HepG2 (cell line): Measurements from ENCODE around the gene DLX6. TPM values are rescaled to one million over a fixed set of nuclear protein-coding genes. Genes with fewer than 3 reads are reported as not detected.

Source experiments
- BCL6 ChIP-seq: IDR thresholded peaks from 2 replicates; pipeline ENCODE4 v1.6.1; 2016; ENCODE audit warnings: missing genetic modification reagents, missing compliant biosample characterization
- HNRNPL ChIP-seq: fragments of 200-400 bp; formaldehyde crosslinking; IDR thresholded peaks from 2 replicates; pipeline ENCODE4 v1.6.1; 2017; ENCODE audit warnings: mild to moderate bottlenecking, low read depth, low read length
- IRF1 ChIP-seq: sonication (generic); formaldehyde crosslinking; IDR thresholded peaks from 2 replicates; pipeline ENCODE4 v1.4.0; 2020; ENCODE audit warnings: low read depth, mild to moderate bottlenecking, missing genetic modification reagents
- NFKB2 ChIP-seq: sonication (generic); formaldehyde crosslinking; IDR thresholded peaks from 2 replicates; pipeline ENCODE4 v1.4.0; 2020; ENCODE audit warnings: missing genetic modification reagents, borderline replicate concordance
- RNF219 ChIP-seq: sonication (generic); formaldehyde crosslinking; IDR thresholded peaks from 2 replicates; pipeline ENCODE4 v1.5.0; 2020; ENCODE audit warnings: mild to moderate bottlenecking, missing genetic modification reagents
- SRY ChIP-seq: sonication (generic); formaldehyde crosslinking; IDR thresholded peaks from 2 replicates; pipeline ENCODE4 v1.8.0; 2022; ENCODE audit warnings: mild to moderate bottlenecking, missing genetic modification reagents
- ZBTB38 ChIP-seq: sonication (generic); formaldehyde crosslinking; IDR thresholded peaks from 2 replicates; pipeline ENCODE4 v1.5.1; 2020; ENCODE audit warnings: mild to moderate bottlenecking, missing genetic modification reagents
- ZBTB40 ChIP-seq, 2 experiments: fragments of 450-650 bp in 1 of 2; sonication (generic) in 1 of 2; formaldehyde crosslinking in 1 of 2; IDR thresholded peaks; 2 replicates each; pipeline versions ENCODE4 v1.6.1 to v1.8.0; 2016 to 2022; ENCODE audit warnings: antibody characterized with exemption in 1 of 2, mild to moderate bottlenecking in 1 of 2, missing genetic modification reagents in 1 of 2
- ZFY ChIP-seq: sonication (generic); formaldehyde crosslinking; IDR thresholded peaks from 2 replicates; pipeline ENCODE4 v1.4.0; 2020; ENCODE audit warnings: missing genetic modification reagents
- ZNF503 ChIP-seq: sonication (generic); formaldehyde crosslinking; IDR thresholded peaks from 2 replicates; pipeline ENCODE4 v1.4.0; 2020; ENCODE audit warnings: missing genetic modification reagents
- ZNF572 ChIP-seq: sonication (generic); formaldehyde crosslinking; IDR thresholded peaks from 2 replicates; pipeline ENCODE4 v1.5.1; 2020; ENCODE audit warnings: mild to moderate bottlenecking, missing genetic modification reagents
- ZNF644 ChIP-seq: IDR thresholded peaks from 2 replicates; pipeline ENCODE4 v1.6.1; 2016; ENCODE audit warnings: low read depth
- ZNF777 ChIP-seq: sonication (generic); formaldehyde crosslinking; IDR thresholded peaks from 2 replicates; pipeline ENCODE4 v1.4.0; 2020; ENCODE audit warnings: missing genetic modification reagents
- ZNF83 ChIP-seq: sonication (generic); formaldehyde crosslinking; IDR thresholded peaks from 2 replicates; pipeline ENCODE4 v1.4.0; 2020; ENCODE audit warnings: missing genetic modification reagents, mild to moderate bottlenecking, borderline replicate concordance
- polyA plus RNA-seq, 8 experiments: library from polyadenylated mRNA; depleted of rRNA in 3 of 8; stranded (reverse) in 7 of 8; unstranded in 1 of 8; fragments of >200 nt; fragmentation: Illumina TruSeq in 4 of 8; extraction: Trizol in 4 of 8; gene quantifications; 2 replicates each; pipeline versions ENCODE4 v1.2.1 to v1.2.3, GENCODE V29; 2011 to 2016; ENCODE audit warnings: low read depth in 4 of 8, missing spikeins in 1 of 8, mixed read lengths in 1 of 8; ENCODE audit not compliant: insufficient read depth in 1 of 8
- total RNA-seq, 5 experiments: library from RNA; depleted of rRNA; stranded (reverse); fragments of >200 nt; fragmentation: Illumina TruSeq; extraction: Trizol; gene quantifications; 2 replicates each; pipeline ENCODE4 v1.2.3, GENCODE V29; 2016; ENCODE audit warnings: low read depth in 1 of 5

Gene DLX6
- total and polyA plus RNA-seq, 2 of the 13 experiments (the other 11 are each of a cell fraction or from before 2014, with no cell fraction given), result 3.5 to 5.5 TPM

- no peak for TF ChIP-seq RNF219 (CRISPR knock-in tag)
- TF ChIP-seq ZBTB40 (IDR thresholded peaks at IDR 0.05), result no peak
- TF ChIP-seq ZBTB40 (CRISPR knock-in tag; IDR thresholded peaks at IDR 0.05), result no peak
- peak; percentile 22; the same call in 1 of the 2 replicates for TF ChIP-seq ZNF503 (CRISPR knock-in tag)
- 0 out of 2 replicates have a peak, but pooled peaks have one; percentile 5 for TF ChIP-seq ZNF83 (CRISPR knock-in tag)
- TF ChIP-seq ZFY (CRISPR knock-in tag), result 0 out of 2 replicates have a peak, but pooled peaks have one; percentile 44
- TF ChIP-seq ZBTB38 (CRISPR knock-in tag), result peak; percentile 40
- 0 out of 2 replicates have a peak, but pooled peaks have one; percentile 63 for TF ChIP-seq ZNF572 (CRISPR knock-in tag)
- TF ChIP-seq ZNF777 (CRISPR knock-in tag), result peak; percentile 17; the same call in 1 of the 2 replicates
- no peak; the same call in 1 of the 2 replicates for TF ChIP-seq BCL6 (CRISPR knock-in tag)
- peak; percentile 17; the same call in 1 of the 2 replicates for TF ChIP-seq SRY
- no peak for TF ChIP-seq ZNF644 (CRISPR knock-in tag)
- 0 out of 2 replicates have a peak, but pooled peaks have one; percentile 69 for TF ChIP-seq NFKB2 (CRISPR knock-in tag)
- TF ChIP-seq HNRNPL, result 0 out of 2 replicates have a peak, but pooled peaks have one; percentile 32
- no peak for TF ChIP-seq IRF1 (CRISPR knock-in tag)
Observed at GRCh38 chr7:97006816-97007582, 1.6 kb downstream of the DLX6 start (continued).
